HCT116 (cell line): ENCODE measurements around the gene TOM1. TPM values are rescaled to one million over a fixed set of nuclear protein-coding genes. Genes with fewer than 3 reads are reported as not detected.

ENCODE experiments used
- ATAC-seq: fragments of 200-7000 bp; cut with Tn5 transposase; 2 replicates; pipeline ENCODE4 v1.9.1; 2020; ENCODE audit warnings: mild to moderate bottlenecking, moderate library complexity
- BruUV-seq: library from RNA; stranded (reverse); fragments of 400-500 nt; replicated peaks from 2 replicates; lab custom pipeline; 2021; lab: Mats Ljungman, UMichigan
- CTCF ChIA-PET: fragments of 300-600 bp; sonication (Branson Sonifier 250); formaldehyde crosslinking; loops from one replicate; lab custom pipeline; 2021; ENCODE audit warnings: antibody characterized with exemption; lab: Charles Lee
- POLR2A ChIA-PET: fragments of 300-600, 350-600 bp; sonication (Branson Sonifier 250); formaldehyde crosslinking; loops from one replicate; lab custom pipeline; 2021; ENCODE audit warnings: antibody characterized with exemption; lab: Charles Lee
- RAD21 ChIA-PET, 2 experiments: fragments of 300-600 bp; sonication (Branson Sonifier 250); formaldehyde crosslinking; loops; one replicate each; lab custom pipeline; 2023; ENCODE audit warnings: low total read pairs in 2 of 2; ENCODE audit not compliant: uncharacterized antibody in 2 of 2, unreplicated experiment in 2 of 2, low non-redundant PET in 1 of 2; lab: Charles Lee
- DNase-seq: peaks from one replicate; pipeline ENCODE4 v3.0.0-alpha.2; 2010; ENCODE audit warnings: low read depth, low spot score
- H2AFZ ChIP-seq: fragments of 200-600 bp; shearing (Covaris generic), sonication (generic); 2 replicates; pipeline ENCODE4 v1.6.1; 2017; ENCODE audit warnings: low read depth, mixed run types, mixed read lengths, antibody characterized with exemption, low read length; ENCODE audit not compliant: poor library complexity, severe bottlenecking
- H3K27ac ChIP-seq: 2 replicates; pipeline ENCODE4 v1.5.1; 2012; ENCODE audit warnings: low read depth, low read length
- H3K27me3 ChIP-seq: fragments of 200-600 bp; sonication (generic); 2 replicates; pipeline ENCODE4 v1.6.1; 2016; ENCODE audit warnings: mixed run types, low read length, mixed read lengths; ENCODE audit not compliant: insufficient read depth
- H3K36me3 ChIP-seq, 2 experiments: fragments of 200-500 bp in 1 of 2; fragments of 200-600 bp in 1 of 2; sonication (Bioruptor generic) in 1 of 2; sonication (generic) in 1 of 2; 2 replicates each; pipeline versions ENCODE4 v1.5.1 to v1.6.1; 2014 to 2016; ENCODE audit warnings: low read length in 2 of 2, inconsistent platforms in 1 of 2, mixed read lengths in 1 of 2, mixed run types in 1 of 2; ENCODE audit not compliant: insufficient read depth in 2 of 2, control insufficient read depth in 1 of 2
- H3K4me1 ChIP-seq, 2 experiments: fragments of 200-600 bp in 1 of 2; sonication (generic) in 1 of 2; 2 replicates each; pipeline versions ENCODE4 v1.5.1 to v1.6.1; 2012 to 2017; ENCODE audit warnings: low read length in 2 of 2, inconsistent platforms in 1 of 2, mild to moderate bottlenecking in 1 of 2, mixed read lengths in 1 of 2, mixed run types in 1 of 2, moderate library complexity in 1 of 2; ENCODE audit not compliant: insufficient read depth in 2 of 2, control insufficient read depth in 1 of 2
- H3K4me2 ChIP-seq: fragments of 200-600 bp; sonication (generic); 2 replicates; pipeline ENCODE4 v1.6.1; 2017; ENCODE audit warnings: mixed run types, low read length, mixed read lengths
- H3K4me3 ChIP-seq, 2 experiments: fragments of 200-600 bp in 1 of 2; sonication (generic) in 1 of 2; replicated peaks in 1 of 2; 2 replicates each; pipeline ENCODE4 v1.5.1; 2011 to 2016; ENCODE audit warnings: low read length in 2 of 2, control low read depth in 1 of 2, low read depth in 1 of 2, mild to moderate bottlenecking in 1 of 2, mixed read lengths in 1 of 2, mixed run types in 1 of 2
- H3K79me2 ChIP-seq: fragments of 200-600 bp; sonication (generic); 2 replicates; pipeline ENCODE4 v1.6.1; 2017; ENCODE audit warnings: mild to moderate bottlenecking, mixed run types, low read length, moderate library complexity, mixed read lengths; ENCODE audit not compliant: insufficient read depth
- H3K9ac ChIP-seq: fragments of 200-600 bp; sonication (generic); 2 replicates; pipeline ENCODE4 v1.6.1; 2016; ENCODE audit warnings: low read length, mixed read lengths
- H3K9me2 ChIP-seq: fragments of 200-600 bp; sonication (generic), shearing (Covaris generic); 2 replicates; pipeline ENCODE4 v1.6.1; 2017; ENCODE audit warnings: mixed run types, mild to moderate bottlenecking, moderate library complexity; ENCODE audit not compliant: insufficient read depth
- H3K9me3 ChIP-seq, 2 experiments: fragments of 200-500 bp in 1 of 2; fragments of 200-600 bp in 1 of 2; sonication (Bioruptor generic) in 1 of 2; sonication (generic) in 1 of 2; 2 replicates each; pipeline ENCODE4 v1.6.1; 2014 to 2017; ENCODE audit warnings: low read length in 2 of 2, mixed read lengths in 2 of 2, inconsistent platforms in 1 of 2, low read depth in 1 of 2, mild to moderate bottlenecking in 1 of 2, mixed run types in 1 of 2, moderate library complexity in 1 of 2; ENCODE audit not compliant: control insufficient read depth in 1 of 2, insufficient read depth in 1 of 2
- H4K20me1 ChIP-seq: fragments of 200-600 bp; sonication (generic), shearing (Covaris generic); 2 replicates; pipeline ENCODE4 v1.6.1; 2017; ENCODE audit warnings: mixed run types, mild to moderate bottlenecking, moderate library complexity; ENCODE audit not compliant: insufficient read depth
- CBX3 ChIP-seq: IDR thresholded peaks from 2 replicates; pipeline ENCODE4 v1.6.1; 2012; ENCODE audit warnings: low read depth
- CEBPB ChIP-seq: IDR thresholded peaks from 2 replicates; pipeline ENCODE4 v1.6.1; 2012; ENCODE audit warnings: low read depth
- EGR1 ChIP-seq: IDR thresholded peaks from 2 replicates; pipeline ENCODE4 v1.6.1; 2012; ENCODE audit warnings: low read depth
- ELF1 ChIP-seq: IDR thresholded peaks from 2 replicates; pipeline ENCODE4 v1.6.1; 2012; ENCODE audit warnings: low read depth, borderline replicate concordance
- EZH2 ChIP-seq: fragments of 200-600 bp; sonication (generic); IDR thresholded peaks from 2 replicates; pipeline ENCODE4 v1.6.1; 2017; ENCODE audit warnings: antibody characterized with exemption, mixed run types
- FOSL1 ChIP-seq: IDR thresholded peaks from 2 replicates; pipeline ENCODE4 v1.6.1; 2012; ENCODE audit warnings: low read depth
- MAX ChIP-seq: IDR thresholded peaks from 2 replicates; pipeline ENCODE4 v1.6.1; 2012
- POLR2A ChIP-seq: IDR thresholded peaks from 2 replicates; pipeline ENCODE4 v1.7.0; 2011; ENCODE audit warnings: borderline replicate concordance; ENCODE audit not compliant: insufficient read depth, insufficient read length; ENCODE audit errors: extremely low read depth
- POLR2AphosphoS5 ChIP-seq: IDR thresholded peaks from 2 replicates; pipeline ENCODE4 v1.6.1; 2011; ENCODE audit warnings: mild to moderate bottlenecking, low read depth, low read length, moderate library complexity
- RAD21 ChIP-seq: IDR thresholded peaks from 2 replicates; pipeline ENCODE4 v1.6.1; 2012; ENCODE audit warnings: low read depth, mild to moderate bottlenecking
- REST ChIP-seq: IDR thresholded peaks from 2 replicates; pipeline ENCODE4 v1.6.1; 2012; ENCODE audit warnings: low read depth
- TCF7L2 ChIP-seq: IDR thresholded peaks from 2 replicates; pipeline ENCODE4 v1.7.0; 2011; ENCODE audit warnings: borderline replicate concordance, inconsistent platforms; ENCODE audit not compliant: insufficient read depth, insufficient read length; ENCODE audit errors: extremely low read depth
- ZFX ChIP-seq: fragments of 450-650 bp; IDR thresholded peaks from 2 replicates; pipeline ENCODE4 v1.6.1; 2017
- ZNF274 ChIP-seq: fragments of 200-500 bp; sonication (Bioruptor generic); IDR thresholded peaks from 2 replicates; pipeline ENCODE4 v1.6.1; 2014; ENCODE audit warnings: mild to moderate bottlenecking, low read depth, low read length, inconsistent platforms
- intact Hi-C: fragments of 100-400 bp; cut with micrococcal nuclease; formaldehyde crosslinking; loops from 2 replicates; pipeline ENCODE4 v1.10.0; 2022
- total RNA-seq: library from RNA; stranded (reverse); gene quantifications from one replicate; pipeline ENCODE4 v1.2.1, GENCODE V29; 2021; ENCODE audit not compliant: unreplicated experiment
- TF ChIP-seq, protein P1 (sequence below): IDR thresholded peaks from 2 replicates; pipeline ENCODE4 v1.6.1; 2011; ENCODE audit warnings: mild to moderate bottlenecking, low read length, moderate library complexity; ENCODE audit not compliant: insufficient replicate concordance; ENCODE audit errors: extremely low read depth
- TF ChIP-seq, protein P2 (sequence below): IDR thresholded peaks from 2 replicates; pipeline ENCODE4 v1.6.1; 2012
- TF ChIP-seq, protein P3 (sequence below), 3 experiments: fragments of 200-600 bp in 1 of 3; sonication (generic) in 1 of 3; IDR thresholded peaks in 2 of 3; conservative IDR thresholded peaks in 1 of 3; 2 replicates each; pipeline ENCODE4 v1.5.1; 2012 to 2017; ENCODE audit warnings: low read depth in 2 of 3, low read length in 2 of 3, antibody characterized with exemption in 1 of 3, borderline replicate concordance in 1 of 3, control low read depth in 1 of 3, mild to moderate bottlenecking in 1 of 3, mixed read lengths in 1 of 3, mixed run types in 1 of 3, moderate library complexity in 1 of 3; ENCODE audit not compliant: insufficient read depth in 1 of 3

TOM1 gene
- total RNA-seq, 1 experiment from 2014 or later, result 18.0 TPM

GRCh38 chr22:35390933-35391332 lies 91.2 kb downstream of the TOM1 start:
- TF ChIP-seq ZFX (no peak), ELF1 (no peak), EZH2 (no peak), POLR2AphosphoS5 (no peak), EGR1 (no peak), CEBPB (no peak), ZNF274 (no peak), MAX (no peak), CBX3 (no peak), POLR2A (no peak), FOSL1 (no peak), TCF7L2 (no peak), REST (no peak), RAD21 (no peak)
- TF ChIP-seq, protein P1, sequence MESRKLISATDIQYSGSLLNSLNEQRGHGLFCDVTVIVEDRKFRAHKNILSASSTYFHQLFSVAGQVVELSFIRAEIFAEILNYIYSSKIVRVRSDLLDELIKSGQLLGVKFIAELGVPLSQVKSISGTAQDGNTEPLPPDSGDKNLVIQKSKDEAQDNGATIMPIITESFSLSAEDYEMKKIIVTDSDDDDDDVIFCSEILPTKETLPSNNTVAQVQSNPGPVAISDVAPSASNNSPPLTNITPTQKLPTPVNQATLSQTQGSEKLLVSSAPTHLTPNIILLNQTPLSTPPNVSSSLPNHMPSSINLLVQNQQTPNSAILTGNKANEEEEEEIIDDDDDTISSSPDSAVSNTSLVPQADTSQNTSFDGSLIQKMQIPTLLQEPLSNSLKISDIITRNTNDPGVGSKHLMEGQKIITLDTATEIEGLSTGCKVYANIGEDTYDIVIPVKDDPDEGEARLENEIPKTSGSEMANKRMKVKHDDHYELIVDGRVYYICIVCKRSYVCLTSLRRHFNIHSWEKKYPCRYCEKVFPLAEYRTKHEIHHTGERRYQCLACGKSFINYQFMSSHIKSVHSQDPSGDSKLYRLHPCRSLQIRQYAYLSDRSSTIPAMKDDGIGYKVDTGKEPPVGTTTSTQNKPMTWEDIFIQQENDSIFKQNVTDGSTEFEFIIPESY, result no peak
- TF ChIP-seq, protein P2, sequence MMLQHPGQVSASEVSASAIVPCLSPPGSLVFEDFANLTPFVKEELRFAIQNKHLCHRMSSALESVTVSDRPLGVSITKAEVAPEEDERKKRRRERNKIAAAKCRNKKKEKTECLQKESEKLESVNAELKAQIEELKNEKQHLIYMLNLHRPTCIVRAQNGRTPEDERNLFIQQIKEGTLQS, result no peak
- TF ChIP-seq, protein P3, sequence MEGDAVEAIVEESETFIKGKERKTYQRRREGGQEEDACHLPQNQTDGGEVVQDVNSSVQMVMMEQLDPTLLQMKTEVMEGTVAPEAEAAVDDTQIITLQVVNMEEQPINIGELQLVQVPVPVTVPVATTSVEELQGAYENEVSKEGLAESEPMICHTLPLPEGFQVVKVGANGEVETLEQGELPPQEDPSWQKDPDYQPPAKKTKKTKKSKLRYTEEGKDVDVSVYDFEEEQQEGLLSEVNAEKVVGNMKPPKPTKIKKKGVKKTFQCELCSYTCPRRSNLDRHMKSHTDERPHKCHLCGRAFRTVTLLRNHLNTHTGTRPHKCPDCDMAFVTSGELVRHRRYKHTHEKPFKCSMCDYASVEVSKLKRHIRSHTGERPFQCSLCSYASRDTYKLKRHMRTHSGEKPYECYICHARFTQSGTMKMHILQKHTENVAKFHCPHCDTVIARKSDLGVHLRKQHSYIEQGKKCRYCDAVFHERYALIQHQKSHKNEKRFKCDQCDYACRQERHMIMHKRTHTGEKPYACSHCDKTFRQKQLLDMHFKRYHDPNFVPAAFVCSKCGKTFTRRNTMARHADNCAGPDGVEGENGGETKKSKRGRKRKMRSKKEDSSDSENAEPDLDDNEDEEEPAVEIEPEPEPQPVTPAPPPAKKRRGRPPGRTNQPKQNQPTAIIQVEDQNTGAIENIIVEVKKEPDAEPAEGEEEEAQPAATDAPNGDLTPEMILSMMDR (IDR thresholded peaks at IDR 0.05 in 2 of 3, conservative IDR thresholded peaks at IDR 0.05 in 1 of 3; ENCODE audit: borderline replicate concordance in 1 of 3, insufficient read depth in 1 of 3, low read depth in 2 of 3, low read length in 2 of 3), result no peak
- Histone ChIP-seq H4K20me1 (no peaks in the 10 kb centered on the region), H3K9me2 (no peaks in the 10 kb centered on the region), H3K9ac (no peak overlapping the region), H3K79me2 (no peaks in the 10 kb centered on the region), H3K4me3 (no peak overlapping the region), H3K36me3 (peaks cover 5 to 30% of the 10 kb centered on the region in 2 experiments), H3K27ac (no peak overlapping the region), H3K27me3 (no peaks in the 10 kb centered on the region), H3K9me3 (no peaks in the 10 kb centered on the region), H3K4me1 (no peaks in the 10 kb centered on the region), H2AFZ (no peak overlapping the region), H3K4me2 (no peak overlapping the region)
- CTCF ChIA-PET, result no interaction called here
- no TSS peak for BruUV-seq
- RAD21 ChIA-PET, result no interaction called here
- ATAC-seq, result no peak
- POLR2A ChIA-PET, result no interaction called here
- intact Hi-C loops, result no loop called here
- DNase-seq, result no peak
